Endometrium (tissue), 2 donors: Measurements from ENCODE around the gene LIMA1.
"Not testable (repeated sequence)": the region's sequence is repeated elsewhere in the genome, so short reads cannot be mapped to it uniquely, and the experiment has no call there.

Experiments used
- FAIRE-seq: peaks from 2 replicates; lab custom pipeline; 2012; peaks lifted over from hg19 to GRCh38; lab: Jason Lieb, UNC
- donor health status: control.
- donor health status: control.

LIMA1 gene

GRCh38 chr12:50283229-50283923 is at the start of gene LIMA1:
Gene LIMA1, minus strand, starts transcription at chr12:50283520. Its CDS starts 34,769 bp downstream, at chr12:50248751.
- no peak for FAIRE-seq

- FAIRE-seq: no peak
Observed at GRCh38 chr12:50331745-50332144, 48.4 kb upstream of the LIMA1 start.

- not testable (repeated sequence) for FAIRE-seq
Observed at GRCh38 chr12:50328664-50329063, 45.3 kb upstream of the LIMA1 start.

DNA sequence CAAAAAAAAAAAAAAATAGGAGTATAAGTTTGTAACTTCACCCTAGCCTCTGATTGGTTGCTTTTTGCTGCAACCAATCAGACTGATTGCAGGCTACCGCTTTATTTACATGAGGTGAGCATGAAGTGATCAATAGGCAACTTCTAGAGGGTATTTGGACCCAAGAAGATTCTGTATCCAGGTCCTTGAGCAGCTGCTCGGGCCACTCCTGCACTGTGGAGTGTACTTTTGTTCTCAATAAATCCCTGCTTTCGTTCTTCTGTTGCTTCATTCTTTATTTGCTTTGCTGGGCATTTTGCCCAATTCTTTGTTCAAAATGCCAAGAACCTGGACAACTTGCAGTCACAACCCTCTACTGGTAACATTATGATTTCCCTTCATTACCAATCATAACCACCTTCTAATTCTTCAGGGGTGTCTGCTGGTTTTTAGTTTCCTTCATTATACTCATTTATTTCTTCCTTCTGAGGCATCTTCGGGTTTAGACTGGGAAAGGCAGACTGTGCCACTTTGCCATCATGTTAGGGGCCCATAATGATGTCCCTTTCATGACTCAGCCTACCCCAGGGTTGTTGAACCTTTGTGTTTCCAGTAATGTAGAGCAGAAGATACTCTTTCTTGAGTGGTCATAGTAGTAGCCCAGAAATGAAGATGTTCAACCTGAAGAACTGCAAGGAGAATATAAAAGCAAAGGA is 43.4 kb upstream of the LIMA1 start:
- FAIRE-seq: no peak

DNA sequence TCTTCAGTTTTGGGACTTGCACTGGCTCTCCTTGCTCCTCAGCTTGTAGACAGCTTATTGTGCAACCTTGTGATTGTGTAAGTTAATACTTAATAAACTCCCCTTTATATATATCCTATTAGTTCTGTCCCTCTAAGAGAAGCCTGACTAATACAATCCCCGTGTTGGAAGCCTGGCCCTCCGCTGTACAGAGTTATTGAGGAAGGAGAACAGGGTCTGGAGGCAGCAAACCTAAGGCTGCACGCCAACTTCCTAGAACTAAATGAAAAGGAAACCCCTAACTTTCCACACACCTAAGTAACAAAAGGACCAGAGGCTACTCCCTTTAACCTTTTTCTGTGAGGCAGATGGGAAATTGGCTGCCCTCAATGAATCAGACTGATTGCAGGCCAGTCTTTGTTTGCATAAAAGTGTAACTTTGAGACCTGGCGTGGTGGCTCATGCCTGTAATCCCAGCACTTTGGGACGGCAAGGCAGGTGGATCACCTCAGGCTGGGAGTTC is 42.6 kb upstream of the LIMA1 start:
- no peak for FAIRE-seq

GRCh38 chr12:50324770-50325169 is 41.5 kb upstream of the LIMA1 start:
- FAIRE-seq: not testable (repeated sequence)

DNA sequence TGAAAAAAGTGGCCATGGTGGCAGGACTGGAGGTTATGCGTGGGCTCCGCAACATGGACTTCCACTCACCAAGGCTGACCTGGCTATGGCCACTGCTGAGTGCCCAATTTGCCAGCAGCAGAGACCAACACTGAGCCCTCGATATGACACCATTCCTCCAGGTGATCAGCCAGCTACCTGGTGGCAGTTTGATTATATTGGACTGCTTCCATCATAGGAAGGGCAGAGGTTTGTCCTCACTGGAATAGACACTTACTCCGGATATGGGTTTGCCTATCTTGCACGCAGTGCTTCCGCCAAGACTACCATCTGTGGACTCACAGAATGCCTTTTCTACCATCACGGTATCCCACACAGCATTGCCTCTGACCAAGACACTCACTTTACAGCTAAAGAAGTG is 40.8 kb upstream of the LIMA1 start:
- not testable (repeated sequence) for FAIRE-seq

GRCh38 chr12:50322206-50322605 is 38.9 kb upstream of the LIMA1 start:
- FAIRE-seq: no peak

- FAIRE-seq: no peak
Observed at GRCh38 chr12:50317203-50317602, 33.9 kb upstream of the LIMA1 start.

- FAIRE-seq: no peak
Observed at GRCh38 chr12:50315803-50316202, 32.5 kb upstream of the LIMA1 start.

- FAIRE-seq: no peak
Observed at GRCh38 chr12:50314636-50315312, 31.5 kb upstream of the LIMA1 start.

- not testable (repeated sequence) for FAIRE-seq
Observed at GRCh38 chr12:50313971-50314370, 30.7 kb upstream of the LIMA1 start.

DNA sequence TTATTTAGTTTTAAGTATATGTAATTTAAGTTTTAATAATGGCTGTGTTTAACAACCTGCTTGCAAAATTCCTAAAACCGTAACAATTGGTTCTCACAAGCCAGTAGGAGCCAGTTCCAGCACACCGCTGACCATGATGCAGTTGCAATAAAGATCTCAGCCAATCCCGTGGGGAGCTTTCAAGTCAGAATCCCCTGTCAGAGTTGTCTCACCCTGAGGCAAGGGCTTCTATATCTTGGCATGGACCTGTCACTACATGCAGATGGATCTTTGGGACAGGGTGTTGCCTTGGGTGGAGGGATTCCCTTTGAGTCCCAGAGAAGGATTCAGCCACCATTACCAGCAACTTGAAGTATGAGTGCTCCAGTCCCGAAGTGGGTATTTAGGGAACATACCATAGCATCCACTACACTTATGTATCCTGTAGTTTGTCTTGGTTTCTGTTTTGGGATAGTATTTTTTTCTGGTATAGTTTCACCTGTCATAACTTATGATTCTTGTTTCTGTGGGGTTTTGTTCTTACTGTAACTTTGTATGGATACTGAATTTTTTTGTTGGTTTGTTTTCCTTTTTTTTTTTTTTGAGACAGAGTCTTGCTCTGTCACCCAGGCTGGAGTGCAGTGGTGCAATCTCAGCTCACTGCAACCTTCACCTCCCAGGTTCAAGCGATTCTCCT is 30.1 kb upstream of the LIMA1 start:
- FAIRE-seq: no peak

GRCh38 chr12:50311858-50312609 is 28.7 kb upstream of the LIMA1 start:
- not testable (repeated sequence) for FAIRE-seq

DNA sequence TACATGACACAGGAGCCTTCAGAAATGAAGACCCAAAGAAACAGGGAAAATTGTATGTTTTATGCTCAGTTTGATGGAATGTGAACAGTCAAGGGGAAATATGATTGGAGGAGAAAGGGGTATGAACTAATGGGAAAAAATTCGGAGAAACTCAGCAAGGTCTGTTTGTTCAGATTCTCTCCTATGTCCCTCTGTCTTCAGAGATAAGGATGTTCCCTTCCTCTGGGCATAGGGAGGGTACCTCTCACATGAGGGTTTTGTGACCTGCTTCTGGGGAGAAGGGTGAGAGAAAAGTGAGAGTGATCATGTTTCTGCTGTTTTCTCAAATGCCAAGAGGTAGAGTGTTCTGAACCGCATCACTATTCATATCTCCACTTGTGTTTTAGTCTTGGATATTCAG is 26.6 kb upstream of the LIMA1 start:
- FAIRE-seq: no peak

DNA sequence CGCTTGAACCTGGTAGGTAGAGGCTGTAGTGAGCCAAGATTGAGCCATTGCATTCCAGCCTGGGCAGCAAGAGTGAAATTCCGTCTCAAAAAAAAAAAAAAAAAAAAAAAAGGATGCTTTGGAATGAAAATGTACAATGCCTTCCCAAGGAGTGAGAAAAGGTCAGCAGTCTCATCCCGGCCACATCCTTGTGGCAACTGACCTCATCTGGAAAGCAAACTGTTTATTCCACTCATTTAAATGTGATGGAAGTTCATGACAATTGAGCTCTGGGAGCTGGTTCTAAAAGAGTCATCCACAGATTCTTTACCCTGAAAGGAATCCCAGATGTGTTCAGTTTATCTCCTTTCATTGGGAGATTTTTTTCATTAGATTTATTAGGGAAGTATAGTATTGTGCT is 19.4 kb upstream of the LIMA1 start:
- FAIRE-seq: no peak

DNA sequence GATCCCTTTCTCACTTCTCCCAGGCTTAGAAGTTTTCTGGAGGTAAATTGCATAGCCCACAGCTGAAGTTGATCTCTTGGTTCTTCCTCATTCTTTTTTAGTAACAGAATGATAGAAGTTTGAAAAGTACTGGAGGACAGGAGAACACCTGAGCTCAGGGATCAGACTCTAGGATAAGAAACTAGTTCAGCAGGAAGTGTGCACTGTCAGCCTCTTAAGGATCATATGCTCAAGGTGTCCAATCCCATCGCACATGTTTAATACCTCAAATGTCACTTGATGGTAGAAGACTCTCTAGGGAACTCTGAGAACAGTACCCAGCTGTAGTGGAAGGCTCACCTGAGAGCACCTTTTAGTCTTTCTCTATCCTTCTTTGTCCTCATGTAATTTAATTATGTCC is 14.7 kb upstream of the LIMA1 start:
- FAIRE-seq: no peak

GRCh38 chr12:50297027-50297426 is 13.7 kb upstream of the LIMA1 start:
- no peak for FAIRE-seq

DNA sequence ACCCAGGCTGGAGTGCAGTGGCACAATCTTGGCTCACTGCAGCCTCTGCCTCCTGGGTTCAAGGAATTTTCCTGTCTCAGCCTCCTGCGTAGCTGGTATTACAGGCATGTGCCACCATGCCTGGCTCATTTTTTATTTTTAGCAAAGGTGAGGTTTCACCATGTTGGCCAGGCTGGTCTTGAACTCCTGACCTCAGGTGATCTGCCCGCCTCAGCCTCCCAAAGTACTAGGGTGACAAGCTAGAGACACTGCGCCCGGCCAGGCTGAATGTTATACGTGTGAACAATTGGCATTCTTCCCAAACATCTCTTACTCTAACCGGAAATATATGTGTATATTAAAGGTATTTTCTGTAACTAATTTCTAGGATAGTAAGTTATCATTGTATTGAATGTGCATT is 13.2 kb upstream of the LIMA1 start:
- FAIRE-seq: no peak

- no peak for FAIRE-seq
Observed at GRCh38 chr12:50291377-50291776, 8.1 kb upstream of the LIMA1 start.

- FAIRE-seq: not testable (repeated sequence)
Observed at GRCh38 chr12:50290692-50291091, 7.4 kb upstream of the LIMA1 start.

GRCh38 chr12:50287271-50287670 is 4.0 kb upstream of the LIMA1 start:
- FAIRE-seq: no peak
